Osteocyte (in vitro differentiated cells): ENCODE measurements around the gene UHRF2. TPM values are rescaled to one million over a fixed set of nuclear protein-coding genes. Genes with fewer than 3 reads are reported as not detected.
"Not testable (repeated sequence)": the region's sequence is repeated elsewhere in the genome, so short reads cannot be mapped to it uniquely, and the experiment has no call there.

Experiments
- DNase-seq: peaks from one replicate; pipeline ENCODE4 v3.0.0; 2021; ENCODE audit warnings: mixed read lengths; ENCODE audit not compliant: unreplicated experiment; ENCODE audit errors: extremely low spot score
- H3K27ac Mint-ChIP-seq: one replicate; pipeline ENCODE4 v1.8.0; 2021; ENCODE audit warnings: mild to moderate bottlenecking, mixed read lengths; ENCODE audit not compliant: unreplicated experiment
- H3K27me3 Mint-ChIP-seq: one replicate; pipeline ENCODE4 v1.8.0; 2021; ENCODE audit warnings: mixed read lengths; ENCODE audit not compliant: unreplicated experiment
- H3K36me3 Mint-ChIP-seq: one replicate; pipeline ENCODE4 v1.8.0; 2021; ENCODE audit warnings: mixed read lengths; ENCODE audit not compliant: unreplicated experiment
- H3K4me1 Mint-ChIP-seq: one replicate; pipeline ENCODE4 v1.8.0; 2021; ENCODE audit warnings: mixed read lengths; ENCODE audit not compliant: unreplicated experiment
- H3K4me3 Mint-ChIP-seq: one replicate; pipeline ENCODE4 v1.8.0; 2021; ENCODE audit warnings: mild to moderate bottlenecking, moderate library complexity, mixed read lengths; ENCODE audit not compliant: unreplicated experiment
- H3K9me3 Mint-ChIP-seq: one replicate; pipeline ENCODE4 v1.8.0; 2021; ENCODE audit warnings: mixed read lengths; ENCODE audit not compliant: unreplicated experiment
- CTCF ChIP-seq: fragments of 200-600 bp; sonication (generic); IDR thresholded peaks from 2 replicates; pipeline ENCODE4 v1.5.0; 2021; ENCODE audit warnings: antibody characterized with exemption, mild to moderate bottlenecking, moderate library complexity
- total RNA-seq: library from RNA; stranded (reverse); gene quantifications from 2 replicates; pipeline ENCODE4 v1.2.1, GENCODE V29; 2021

Gene UHRF2
- total RNA-seq, 1 donor from 2014 or later, result 69.6 TPM

- Mint-ChIP-seq H3K4me3 (no peak overlapping the region), H3K27me3 (no peaks in the 10 kb centered on the region), H3K4me1 (peaks cover 36% of the 10 kb centered on the region), H3K36me3 (peaks cover 14% of the 10 kb centered on the region), H3K9me3 (no peaks in the 10 kb centered on the region), H3K27ac (peak overlapping the region; percentile 68)
- DNase-seq, result no peak
- TF ChIP-seq CTCF, result no peak
Observed at GRCh38 chr9:6449645-6450044, 36.6 kb downstream of the UHRF2 start.

GRCh38 chr9:6450641-6451375, 37.8 kb downstream of the UHRF2 start:
- no peak overlapping the region for H3K4me3 Mint-ChIP-seq
- H3K27me3 Mint-ChIP-seq, result no peaks in the 10 kb centered on the region
- peak overlapping the region; percentile 31 for H3K27ac Mint-ChIP-seq
- DNase-seq, result no peak
- peaks cover 36% of the 10 kb centered on the region for H3K4me1 Mint-ChIP-seq
- H3K9me3 Mint-ChIP-seq, result no peaks in the 10 kb centered on the region
- peaks cover 12% of the 10 kb centered on the region for H3K36me3 Mint-ChIP-seq
- no peak for TF ChIP-seq CTCF

GRCh38 chr9:6455292-6455691, 42.3 kb downstream of the UHRF2 start:
- H3K4me1 Mint-ChIP-seq, result peaks cover 24% of the 10 kb centered on the region
- H3K4me3 Mint-ChIP-seq, DNase-seq, H3K27ac Mint-ChIP-seq, H3K9me3 Mint-ChIP-seq, H3K27me3 Mint-ChIP-seq: not testable (repeated sequence)
- H3K36me3 Mint-ChIP-seq, result peaks cover 12% of the 10 kb centered on the region

GRCh38 chr9:6458704-6459103, 45.7 kb downstream of the UHRF2 start:
- peaks cover 19% of the 10 kb centered on the region for H3K36me3 Mint-ChIP-seq
- not testable (repeated sequence) for H3K4me3 Mint-ChIP-seq, H3K4me1 Mint-ChIP-seq, H3K27me3 Mint-ChIP-seq, DNase-seq, H3K9me3 Mint-ChIP-seq, H3K27ac Mint-ChIP-seq

GRCh38 chr9:6459718-6460117, 46.7 kb downstream of the UHRF2 start:
- Mint-ChIP-seq H3K4me3 (no peak overlapping the region), H3K27me3 (no peaks in the 10 kb centered on the region), H3K4me1 (peaks cover 9% of the 10 kb centered on the region), H3K9me3 (no peaks in the 10 kb centered on the region), H3K27ac (no peak overlapping the region), H3K36me3 (peaks cover 19% of the 10 kb centered on the region)
- TF ChIP-seq CTCF, result no peak
- DNase-seq, result no peak

- Mint-ChIP-seq H3K27ac (no peak overlapping the region), H3K4me3 (no peak overlapping the region), H3K27me3 (no peaks in the 10 kb centered on the region), H3K4me1 (peaks cover 12% of the 10 kb centered on the region), H3K36me3 (peaks cover 22% of the 10 kb centered on the region), H3K9me3 (no peaks in the 10 kb centered on the region)
- no peak for DNase-seq
- TF ChIP-seq CTCF, result no peak
Observed at GRCh38 chr9:6460189-6460768, 47.3 kb downstream of the UHRF2 start.
